GM11168 (cell line): ENCODE measurements around the gene SCN2B.

Experiments used
- in situ Hi-C: fragments of 300-500 bp; cut with MboI; formaldehyde crosslinking; loops from one replicate; pipeline ENCODE4 v1.12.0; 2022; ENCODE audit warnings: low sequenced_read_pairs; ENCODE audit not compliant: unreplicated experiment

SCN2B gene

GRCh38 chr11:118139578-118139977 is 36.9 kb downstream of the SCN2B start:
- in situ Hi-C loops, result no loop called here

GRCh38 chr11:118138839-118139420 is 37.5 kb downstream of the SCN2B start:
- in situ Hi-C loops, result no loop called here

DNA sequence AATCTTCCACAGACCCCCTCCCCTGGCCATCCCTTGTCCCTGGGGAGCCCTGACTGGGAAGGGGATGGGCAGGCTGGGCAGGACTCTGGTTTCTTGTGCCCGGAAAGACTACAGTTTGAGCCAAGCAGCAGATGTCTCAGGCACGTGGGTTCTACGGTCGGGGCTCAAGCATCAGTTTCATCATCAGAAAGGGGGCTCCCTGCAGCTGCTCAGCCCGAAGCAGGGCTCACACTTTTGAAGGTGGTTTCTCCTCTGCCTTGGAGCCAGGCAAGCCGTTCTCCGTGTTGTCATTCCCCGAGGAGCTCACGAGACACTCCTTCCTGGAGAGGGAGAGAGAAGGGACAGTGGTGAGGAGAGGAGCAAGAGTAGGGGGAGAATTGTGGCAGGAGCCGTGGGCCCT is 39.6 kb downstream of the SCN2B start:
- in situ Hi-C loops, result no loop called here

- in situ Hi-C loops, result no loop called here
Measured at GRCh38 chr11:118136341-118136740, 40.1 kb downstream of the SCN2B start.

DNA sequence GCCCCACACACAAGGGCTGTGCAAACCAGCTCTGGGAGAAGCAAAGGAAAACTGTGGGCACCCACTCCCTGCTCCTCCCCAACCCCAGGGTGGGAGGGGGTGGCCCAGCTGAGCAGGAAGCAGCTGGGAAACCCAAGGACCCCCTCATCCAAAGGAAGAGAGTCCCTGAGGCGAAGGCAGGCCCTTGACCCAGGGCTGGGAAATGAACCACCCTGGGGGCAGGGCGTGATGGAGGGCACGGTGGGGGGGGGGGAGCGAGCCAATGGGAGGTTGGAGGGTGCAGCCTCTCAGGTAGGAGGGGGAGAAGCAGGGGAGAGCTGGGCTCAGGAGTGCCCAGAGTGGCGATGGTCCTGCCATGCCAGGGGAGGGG is 40.7 kb downstream of the SCN2B start:
- in situ Hi-C loops, result no loop called here

- in situ Hi-C loops, result no loop called here
Measured at GRCh38 chr11:118135051-118135795, 41.2 kb downstream of the SCN2B start.

GRCh38 chr11:118133816-118134215 is 42.6 kb downstream of the SCN2B start:
- in situ Hi-C loops, result no loop called here

- in situ Hi-C loops, result no loop called here
Measured at GRCh38 chr11:118132385-118133151, 43.9 kb downstream of the SCN2B start.

GRCh38 chr11:118129471-118130172 is 46.8 kb downstream of the SCN2B start:
- in situ Hi-C loops, result no loop called here

- in situ Hi-C loops, result no loop called here
Measured at GRCh38 chr11:118128721-118129470, 47.5 kb downstream of the SCN2B start.

- in situ Hi-C loops, result no loop called here
Measured at GRCh38 chr11:118128310-118128709, 48.1 kb downstream of the SCN2B start.

- in situ Hi-C loops, result no loop called here
Measured at GRCh38 chr11:118126082-118126838, 50.2 kb downstream of the SCN2B start.

DNA sequence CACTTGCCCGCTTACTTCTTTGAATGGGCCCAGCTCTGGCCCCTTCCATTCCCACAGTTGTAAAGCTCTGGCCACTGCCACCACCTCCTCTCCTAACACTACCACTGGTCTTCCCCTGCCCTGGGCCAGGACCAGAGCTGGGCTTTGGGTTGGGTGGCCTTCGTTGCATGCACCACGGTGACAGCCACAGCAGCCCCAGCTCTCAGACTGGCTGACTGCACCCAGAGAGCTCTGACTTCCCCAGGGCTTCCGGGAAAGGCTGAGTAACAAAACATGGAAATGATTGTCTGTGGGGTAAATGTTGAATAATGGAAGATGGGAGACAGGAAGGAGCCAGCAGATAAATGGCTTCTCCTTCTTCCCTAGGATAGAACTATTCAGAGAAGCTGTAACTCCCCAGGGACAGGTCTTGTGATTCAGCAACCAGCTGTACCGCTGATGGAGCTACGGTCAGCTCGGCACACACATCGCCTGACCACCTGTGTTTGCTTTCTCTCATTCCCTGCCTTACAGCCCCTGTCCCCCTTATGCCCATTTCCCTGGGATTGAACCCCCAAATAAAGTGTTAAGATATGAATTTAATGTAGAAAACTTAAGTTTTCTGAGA is 51.4 kb downstream of the SCN2B start:
- in situ Hi-C loops, result no loop called here

DNA sequence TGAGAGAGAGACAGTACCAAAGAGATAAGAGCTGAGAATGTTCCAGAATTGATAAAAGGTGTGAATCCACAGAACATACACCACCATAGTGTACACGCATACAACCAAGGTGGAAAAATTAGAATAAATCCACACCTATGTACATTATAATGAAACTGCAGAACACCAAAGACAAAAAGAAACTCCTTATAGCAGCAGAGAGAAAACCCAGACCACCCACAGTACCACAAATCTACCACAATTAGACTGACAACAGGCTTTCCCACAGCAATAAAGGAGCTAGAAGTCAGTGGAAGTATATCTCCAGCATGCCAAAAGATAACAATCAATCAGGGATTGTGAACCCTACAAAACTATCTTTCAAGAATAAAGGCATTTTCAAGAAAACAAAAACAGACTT is 55.6 kb downstream of the SCN2B start:
- in situ Hi-C loops, result no loop called here

DNA sequence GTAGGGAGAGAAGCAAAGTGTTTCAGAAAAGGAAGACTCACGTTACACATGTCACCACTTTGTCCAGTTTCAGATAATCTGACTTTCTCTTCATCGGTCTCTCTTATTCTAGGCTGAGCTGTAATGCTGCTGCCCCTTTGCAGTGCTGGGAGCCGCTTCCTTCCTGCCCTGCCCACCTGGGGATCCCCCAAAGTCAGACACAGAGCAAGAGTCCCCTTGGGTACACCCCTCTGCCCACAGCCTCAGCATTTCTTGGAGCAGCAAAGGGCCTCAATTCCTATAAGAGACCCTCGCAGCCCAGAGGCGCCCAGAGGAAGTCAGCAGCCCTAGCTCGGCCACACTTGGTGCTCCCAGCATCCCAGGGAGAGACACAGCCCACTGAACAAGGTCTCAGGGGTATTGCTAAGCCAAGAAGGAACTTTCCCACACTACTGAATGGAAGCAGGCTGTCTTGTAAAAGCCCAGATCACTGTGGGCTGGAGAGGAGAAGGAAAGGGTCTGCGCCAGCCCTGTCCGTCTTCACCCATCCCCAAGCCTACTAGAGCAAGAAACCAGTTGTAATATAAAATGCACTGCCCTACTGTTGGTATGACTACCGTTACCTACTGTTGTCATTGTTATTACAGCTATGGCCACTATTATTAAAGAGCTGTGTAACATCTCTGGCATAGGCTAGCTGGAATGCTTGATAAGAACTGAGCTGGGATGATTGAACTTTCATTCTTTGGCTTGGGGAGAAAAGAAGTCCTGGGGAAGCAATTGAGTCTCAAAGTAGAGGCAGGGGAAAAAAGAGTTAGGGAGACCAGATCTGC is 58.4 kb downstream of the SCN2B start:
- in situ Hi-C loops, result no loop called here

DNA sequence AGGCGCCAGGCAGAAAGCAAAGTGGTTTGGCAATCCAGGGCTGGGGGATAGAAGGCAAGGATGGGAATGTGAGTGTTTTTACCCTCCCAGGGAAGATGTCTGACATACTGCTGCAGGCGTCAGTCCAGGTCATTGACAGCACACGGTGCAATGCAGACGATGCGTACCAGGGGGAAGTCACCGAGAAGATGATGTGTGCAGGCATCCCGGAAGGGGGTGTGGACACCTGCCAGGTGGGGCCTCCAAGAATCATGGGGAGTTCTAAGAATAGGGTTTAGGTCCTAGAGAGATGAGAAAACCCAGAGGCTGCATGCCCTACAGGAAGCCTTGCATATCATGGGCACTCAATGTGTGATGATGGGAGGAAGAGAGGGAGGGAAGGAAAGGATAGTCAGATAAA is 61.4 kb downstream of the SCN2B start:
- in situ Hi-C loops, result no loop called here

- in situ Hi-C loops, result no loop called here
Measured at GRCh38 chr11:118114266-118114665, 62.2 kb downstream of the SCN2B start.

GRCh38 chr11:118112711-118113430 is 63.6 kb downstream of the SCN2B start:
- in situ Hi-C loops, result no loop called here
